Measurements from ENCODE around the gene WDFY1.

WDFY1 gene, protein sequence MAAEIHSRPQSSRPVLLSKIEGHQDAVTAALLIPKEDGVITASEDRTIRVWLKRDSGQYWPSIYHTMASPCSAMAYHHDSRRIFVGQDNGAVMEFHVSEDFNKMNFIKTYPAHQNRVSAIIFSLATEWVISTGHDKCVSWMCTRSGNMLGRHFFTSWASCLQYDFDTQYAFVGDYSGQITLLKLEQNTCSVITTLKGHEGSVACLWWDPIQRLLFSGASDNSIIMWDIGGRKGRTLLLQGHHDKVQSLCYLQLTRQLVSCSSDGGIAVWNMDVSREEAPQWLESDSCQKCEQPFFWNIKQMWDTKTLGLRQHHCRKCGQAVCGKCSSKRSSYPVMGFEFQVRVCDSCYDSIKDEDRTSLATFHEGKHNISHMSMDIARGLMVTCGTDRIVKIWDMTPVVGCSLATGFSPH

DNA sequence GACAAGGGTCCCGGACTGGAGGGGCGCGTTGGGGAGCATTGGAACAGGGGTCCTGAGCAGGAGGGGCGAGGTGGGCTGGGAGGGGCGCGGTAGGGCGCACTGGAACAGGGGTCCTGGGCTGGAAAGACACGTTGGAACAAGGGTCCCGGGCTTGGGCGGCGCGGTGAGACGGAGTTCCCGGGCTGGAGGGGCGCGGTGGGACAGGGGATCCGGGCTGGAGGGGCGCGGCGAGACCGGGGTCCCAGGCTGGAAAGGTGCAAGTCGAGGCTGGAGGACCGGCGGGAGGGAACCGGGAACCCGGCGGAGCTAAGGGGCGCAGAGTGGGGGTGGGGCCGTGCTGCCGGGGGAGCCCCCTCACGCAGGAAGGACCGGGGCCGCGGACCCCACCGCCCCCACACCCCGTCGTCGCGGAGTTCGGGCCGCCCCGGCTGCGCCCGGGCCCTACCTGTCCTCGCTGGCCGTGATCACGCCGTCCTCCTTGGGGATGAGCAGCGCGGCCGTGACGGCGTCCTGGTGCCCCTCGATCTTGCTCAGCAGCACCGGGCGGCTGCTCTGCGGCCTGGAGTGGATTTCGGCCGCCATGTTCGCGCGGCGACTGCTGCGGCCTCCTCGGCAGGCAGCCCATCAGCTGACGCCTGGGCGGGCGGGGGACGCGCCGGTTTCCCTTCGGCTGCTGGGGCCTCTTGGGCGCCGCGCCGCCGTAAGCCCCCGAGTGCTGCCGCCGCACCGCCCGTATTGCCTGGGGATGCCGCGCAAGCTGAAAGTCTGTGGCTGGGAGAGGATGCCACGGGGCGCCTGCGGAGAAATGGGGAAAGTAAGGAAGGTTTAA, at the start of gene WDFY1:
Gene WDFY1, minus strand, starts transcription at position 633 of the 829 bp plus-strand sequence. Its CDS starts 51 bp downstream, at position 582.
- in situ Hi-C loops (cut with MboI; ENCODE audit: low sequenced_read_pairs), result no loop called here

DNA sequence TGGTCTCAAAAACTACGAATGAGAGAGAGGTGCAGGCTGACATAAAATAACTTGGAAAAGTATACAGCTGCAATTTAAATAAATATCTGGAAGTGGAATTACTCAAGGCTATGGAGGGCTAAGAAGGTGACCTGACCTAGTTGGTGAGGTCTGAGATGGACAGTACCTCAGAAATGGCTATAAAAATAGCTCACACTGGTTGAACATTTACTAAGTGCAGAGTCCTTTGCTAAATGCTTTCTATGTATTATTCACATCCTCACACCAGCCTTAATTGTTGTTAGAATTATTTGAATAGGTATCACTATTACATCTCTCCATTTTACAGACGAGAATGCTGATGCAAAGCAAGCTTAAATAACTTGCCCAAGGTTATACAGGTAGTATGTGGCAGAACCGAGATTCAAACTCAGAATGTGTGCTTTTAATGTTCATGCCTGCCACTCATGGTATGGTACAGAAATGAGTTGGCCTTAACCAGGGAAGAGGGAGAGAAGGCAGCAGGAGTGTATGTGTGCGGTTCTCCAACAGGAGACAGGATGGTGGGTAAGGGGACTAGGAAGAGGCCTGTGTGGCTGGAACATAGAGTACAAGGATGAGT, 49.5 kb upstream of the WDFY1 start:
- in situ Hi-C loops (cut with MboI; ENCODE audit: low sequenced_read_pairs), result no loop called here

DNA sequence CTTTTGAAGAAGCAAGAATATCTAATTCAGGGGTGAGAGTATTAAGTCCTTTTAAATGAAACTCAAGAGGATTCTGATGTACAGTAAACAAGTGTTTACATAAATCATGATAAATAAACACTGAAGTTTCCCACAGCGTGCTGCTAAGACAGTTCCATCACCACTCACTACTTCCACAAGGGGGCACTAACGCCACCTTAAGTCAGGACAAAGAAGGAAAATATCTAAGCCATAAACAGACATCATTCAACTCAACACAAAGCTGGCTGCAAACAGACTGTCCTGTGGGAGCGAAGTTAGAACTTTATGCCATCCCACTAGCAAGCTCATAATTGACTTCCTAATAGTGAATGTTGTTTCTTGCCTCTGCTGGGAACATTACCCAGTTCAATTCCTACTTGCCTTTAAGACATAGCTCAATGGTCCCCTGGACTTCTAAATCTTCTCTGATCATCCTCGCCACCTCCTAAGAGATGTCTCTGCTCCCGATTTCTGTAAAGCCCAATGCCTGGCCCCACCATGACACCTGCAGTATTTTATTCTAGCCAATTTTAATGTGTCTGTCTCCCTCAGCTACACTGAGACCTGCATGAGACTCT, 48.6 kb upstream of the WDFY1 start:
- in situ Hi-C loops (cut with MboI; ENCODE audit: low sequenced_read_pairs), result no loop called here

DNA sequence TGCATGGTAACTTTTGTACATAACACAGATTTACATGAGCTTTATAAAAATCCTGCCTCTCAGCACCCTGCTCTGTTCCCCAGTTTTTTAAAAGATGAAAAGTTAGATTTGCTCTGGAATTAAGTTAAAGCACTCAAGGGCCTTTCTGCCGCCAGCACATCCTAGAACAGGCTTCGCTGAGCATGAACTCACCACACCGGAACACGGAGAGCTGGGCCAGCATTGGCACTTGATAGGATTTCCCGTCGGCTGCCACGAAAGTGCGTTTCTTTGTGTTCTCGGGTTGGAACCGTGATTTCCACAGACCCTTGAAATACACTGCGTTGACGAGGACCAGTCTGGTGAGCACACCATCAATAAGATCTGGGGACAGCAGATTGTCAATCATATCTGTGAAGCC, 46.5 kb upstream of the WDFY1 start:
- in situ Hi-C loops (cut with MboI; ENCODE audit: low sequenced_read_pairs), result no loop called here

DNA sequence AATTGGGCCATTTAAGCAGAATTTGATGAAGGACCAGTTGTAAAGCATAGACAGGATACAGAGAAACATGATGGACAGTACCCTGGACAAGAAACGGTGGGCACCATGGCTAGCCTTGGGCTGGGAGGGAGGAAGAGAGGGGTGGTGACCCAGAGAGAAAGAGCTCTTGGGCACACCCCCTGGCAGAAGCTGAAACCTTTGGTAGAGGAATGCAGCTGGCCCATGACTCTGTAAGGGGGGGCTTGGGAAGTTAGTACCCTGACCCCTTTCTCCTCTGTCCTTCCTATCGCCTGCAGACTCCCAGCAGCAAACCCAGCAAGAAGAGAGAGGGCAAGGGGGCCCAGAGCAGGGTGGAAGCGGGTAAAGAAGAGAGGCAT, 44.7 kb upstream of the WDFY1 start:
- in situ Hi-C loops (cut with MboI; ENCODE audit: low sequenced_read_pairs), result loop anchor here (10.0 kb wide), 1 partner anchor 285 kb away; no protein-coding TSS in a partner anchor

DNA sequence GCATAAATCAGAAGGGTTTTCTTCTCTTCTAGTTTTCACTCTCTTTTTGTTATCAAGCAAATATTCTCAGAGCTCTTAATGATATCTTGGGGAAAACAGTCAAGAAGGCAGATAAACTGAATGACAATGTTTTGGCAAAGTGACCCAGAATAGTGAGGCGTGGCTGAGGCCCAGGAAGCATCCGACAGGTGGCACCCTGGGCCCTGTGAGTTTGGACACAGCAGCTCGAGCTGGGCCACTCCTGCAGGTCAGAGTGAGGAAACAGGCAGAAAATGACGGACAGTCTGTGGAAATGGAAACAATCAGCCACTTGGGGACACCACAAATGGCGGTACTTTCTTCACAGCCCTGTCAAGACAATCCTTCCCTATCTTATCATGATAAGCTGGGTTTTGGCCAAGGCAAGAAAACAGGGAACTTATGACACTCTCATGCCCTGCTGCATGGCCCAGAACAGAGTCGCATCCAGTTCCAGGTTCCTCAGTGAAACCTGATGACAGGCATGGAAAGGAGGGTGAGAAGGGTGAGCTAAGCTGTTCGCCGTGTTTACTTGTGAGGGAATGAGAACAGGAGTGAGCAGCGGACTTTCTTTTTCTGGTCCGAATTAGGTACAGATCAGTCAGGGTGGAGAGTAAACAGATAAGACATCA, 44.2 kb upstream of the WDFY1 start:
- in situ Hi-C loops (cut with MboI; ENCODE audit: low sequenced_read_pairs), result loop anchor here (10.0 kb wide), 1 partner anchor 285 kb away; no protein-coding TSS in a partner anchor

DNA sequence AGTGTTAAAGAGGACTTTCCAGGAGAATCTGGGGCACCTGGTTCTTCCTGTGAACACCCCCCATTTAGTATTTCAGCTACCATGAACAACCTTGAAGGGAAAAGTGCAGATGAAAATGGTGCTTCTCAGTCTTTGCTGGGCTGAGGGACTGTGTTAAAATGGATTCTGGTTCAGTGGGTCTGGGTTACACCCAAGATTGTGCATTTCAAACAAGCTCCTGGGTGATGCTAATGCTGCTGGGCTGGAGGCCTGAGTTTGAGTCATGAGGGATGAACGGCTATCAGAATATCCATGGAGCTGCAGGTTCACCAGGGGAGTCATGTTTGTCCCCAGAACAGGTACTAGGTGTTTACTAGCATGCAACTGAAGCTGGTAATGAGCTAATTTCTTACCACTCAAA, 36.1 kb upstream of the WDFY1 start:
- in situ Hi-C loops (cut with MboI; ENCODE audit: low sequenced_read_pairs), result loop anchor here (10.0 kb wide), 1 partner anchor 294 kb away; no protein-coding TSS in a partner anchor

DNA sequence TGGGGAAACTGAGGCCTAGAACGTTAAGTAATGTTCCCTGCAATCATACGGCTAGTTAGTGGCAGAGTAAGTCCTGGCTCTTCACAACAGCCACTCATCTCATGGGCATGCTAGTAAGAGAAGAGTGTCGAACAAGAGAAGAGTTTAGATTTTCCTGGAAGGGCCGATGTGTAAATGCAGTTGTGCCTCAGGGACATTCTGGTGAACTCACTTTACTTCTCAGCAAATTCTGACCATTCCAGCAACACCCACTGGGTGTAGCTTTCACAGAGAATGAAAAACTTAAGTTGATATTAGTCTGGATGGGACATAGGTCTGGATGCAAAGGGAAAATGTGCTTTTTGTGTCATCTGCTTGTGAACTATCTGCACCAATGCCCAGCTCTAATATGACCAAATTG, 35.7 kb upstream of the WDFY1 start:
- in situ Hi-C loops (cut with MboI; ENCODE audit: low sequenced_read_pairs), result loop anchor here (10.0 kb wide), 1 partner anchor 294 kb away; no protein-coding TSS in a partner anchor

DNA sequence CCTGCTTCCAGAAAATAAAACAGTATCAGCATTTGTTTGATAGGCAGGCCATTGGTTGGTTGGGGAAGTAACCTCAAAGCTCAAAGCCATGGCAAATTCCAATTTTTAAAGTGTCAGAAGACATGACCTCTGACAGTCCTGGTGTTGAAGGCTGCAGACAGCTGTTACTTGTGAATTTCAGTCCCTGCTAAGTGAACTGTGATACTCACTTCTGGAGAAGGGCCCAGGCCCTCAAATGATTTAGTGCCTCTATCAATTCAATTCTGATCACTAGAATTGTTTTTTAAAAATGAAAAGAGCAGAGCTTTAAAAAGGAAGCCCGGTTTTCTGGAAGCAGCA, 35.2 kb upstream of the WDFY1 start:
- in situ Hi-C loops (cut with MboI; ENCODE audit: low sequenced_read_pairs), result loop anchor here (10.0 kb wide), 1 partner anchor 294 kb away; no protein-coding TSS in a partner anchor

DNA sequence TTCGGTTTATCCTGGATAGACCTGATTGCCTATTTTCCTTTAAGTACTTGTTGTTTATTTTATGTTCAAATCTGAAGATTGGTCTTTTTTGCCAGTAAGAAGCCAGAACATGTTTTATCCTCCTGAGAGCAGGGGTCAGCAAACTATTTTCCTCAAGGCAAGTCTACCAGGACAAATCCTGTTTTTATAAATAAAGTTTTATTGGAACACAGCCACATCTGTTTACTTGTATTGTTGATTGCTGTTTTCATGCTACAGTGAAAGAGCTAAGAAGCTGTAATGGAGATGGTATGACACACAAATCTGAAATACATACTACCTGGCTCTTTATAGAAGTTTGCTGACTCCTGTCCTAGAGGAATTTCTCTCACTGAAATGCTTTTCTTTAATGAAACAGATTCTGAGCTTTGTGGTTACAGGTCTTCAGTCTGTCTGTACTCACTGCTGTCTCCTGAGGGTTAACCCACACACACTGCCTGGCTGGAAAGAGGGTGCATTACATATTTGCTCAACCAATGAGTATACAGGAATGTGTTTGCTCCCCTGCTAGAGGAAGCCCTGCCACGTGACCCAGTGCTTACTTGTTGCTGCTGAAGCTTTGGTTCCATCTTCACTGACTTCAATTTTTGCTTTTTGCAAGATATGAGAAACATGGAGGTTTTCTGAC, 34.7 kb upstream of the WDFY1 start:
- in situ Hi-C loops (cut with MboI; ENCODE audit: low sequenced_read_pairs), result loop anchor here (10.0 kb wide), 1 partner anchor 295 kb away; no protein-coding TSS in a partner anchor

DNA sequence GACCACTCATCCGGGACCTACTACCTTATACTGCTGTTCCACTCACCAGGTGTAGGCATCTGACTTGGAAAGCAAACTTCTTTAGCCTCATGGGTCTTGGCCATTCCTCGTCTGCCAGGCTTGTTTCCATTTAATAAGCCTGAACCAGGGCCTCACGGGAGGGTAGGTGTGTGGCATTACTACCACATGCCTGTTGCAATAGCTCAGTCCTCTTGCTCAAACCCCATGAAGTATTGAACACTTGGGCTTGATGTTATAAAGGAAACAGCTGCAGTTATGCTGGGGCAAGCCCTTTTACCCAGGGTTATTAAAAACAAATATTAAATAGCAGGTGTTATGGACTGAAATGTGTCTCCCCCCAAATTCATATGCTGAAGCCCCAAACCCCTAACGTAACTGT, 33.3 kb upstream of the WDFY1 start:
- in situ Hi-C loops (cut with MboI; ENCODE audit: low sequenced_read_pairs), result no loop called here

DNA sequence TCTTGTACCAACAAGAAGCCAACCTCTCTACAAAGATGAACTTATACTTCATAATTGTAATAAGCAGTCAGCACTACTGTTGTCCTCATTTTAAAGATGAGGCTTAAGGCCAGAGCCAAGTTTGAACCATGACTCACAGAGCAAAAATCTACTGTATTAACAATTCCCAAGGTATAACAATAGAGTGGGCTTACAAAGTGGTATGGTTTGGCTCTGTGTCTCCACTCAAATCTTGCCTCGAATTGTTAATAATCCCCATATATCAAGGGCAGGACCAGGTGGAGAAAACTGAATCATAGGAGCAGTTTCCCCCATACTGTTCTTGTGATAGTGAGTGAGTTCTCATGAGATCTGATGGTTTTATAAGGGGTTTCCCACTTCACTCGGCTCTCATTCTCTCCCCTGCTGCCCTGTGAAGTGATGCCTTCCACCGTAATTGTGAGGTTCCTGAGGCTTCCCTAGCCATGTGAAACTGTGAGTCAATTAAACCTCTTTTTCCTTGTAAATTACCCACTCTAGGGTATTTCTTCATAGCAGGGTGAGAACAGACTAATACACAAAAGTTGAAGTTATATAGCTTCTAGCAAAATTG, 31.6 kb upstream of the WDFY1 start:
- in situ Hi-C loops (cut with MboI; ENCODE audit: low sequenced_read_pairs), result no loop called here

DNA sequence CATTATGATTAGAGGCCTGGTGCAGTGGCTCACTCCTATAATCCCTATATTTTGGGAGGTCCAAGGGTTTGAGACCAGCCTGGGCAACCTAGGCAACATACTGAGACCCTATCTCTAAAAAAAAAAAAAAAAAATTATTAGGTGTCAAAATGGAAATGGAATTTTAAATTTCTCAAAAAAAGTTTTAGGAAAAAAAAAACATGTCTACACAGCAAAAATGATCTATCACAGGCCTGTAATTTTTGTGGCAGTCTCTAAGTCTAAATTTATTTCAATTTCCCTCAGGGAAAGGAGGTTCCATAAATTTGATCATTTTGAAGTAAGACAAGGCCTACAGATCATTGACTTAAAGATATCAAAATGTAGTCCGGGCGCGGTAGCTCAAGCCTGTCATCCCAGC, 28.5 kb upstream of the WDFY1 start:
- in situ Hi-C loops (cut with MboI; ENCODE audit: low sequenced_read_pairs), result loop anchor here (25.0 kb wide), 1 partner anchor 664 kb away; no protein-coding TSS in a partner anchor

DNA sequence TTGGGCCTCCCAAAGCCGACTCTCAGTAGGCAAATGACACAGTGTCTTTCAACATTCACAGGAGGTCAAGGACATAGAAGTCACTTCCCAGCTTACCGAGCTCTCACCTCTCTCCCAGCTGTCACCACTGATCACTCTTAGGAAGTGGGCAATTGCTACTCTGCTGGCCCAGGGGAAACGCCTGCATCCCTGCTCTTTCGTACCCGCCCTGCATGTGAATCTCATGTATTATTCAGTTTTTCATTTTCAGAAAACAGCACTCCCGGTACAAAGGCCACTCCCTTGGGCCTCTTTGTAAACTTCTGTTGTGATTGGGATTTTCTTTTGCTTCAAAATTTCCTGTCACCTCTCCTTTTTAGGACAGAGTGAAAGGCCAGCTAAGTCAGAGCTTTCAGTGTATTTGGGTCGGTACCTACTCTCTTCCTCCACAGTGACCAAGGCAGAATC, 27.5 kb upstream of the WDFY1 start:
- in situ Hi-C loops (cut with MboI; ENCODE audit: low sequenced_read_pairs), result loop anchor here (25.0 kb wide), 1 partner anchor 665 kb away; no protein-coding TSS in a partner anchor

DNA sequence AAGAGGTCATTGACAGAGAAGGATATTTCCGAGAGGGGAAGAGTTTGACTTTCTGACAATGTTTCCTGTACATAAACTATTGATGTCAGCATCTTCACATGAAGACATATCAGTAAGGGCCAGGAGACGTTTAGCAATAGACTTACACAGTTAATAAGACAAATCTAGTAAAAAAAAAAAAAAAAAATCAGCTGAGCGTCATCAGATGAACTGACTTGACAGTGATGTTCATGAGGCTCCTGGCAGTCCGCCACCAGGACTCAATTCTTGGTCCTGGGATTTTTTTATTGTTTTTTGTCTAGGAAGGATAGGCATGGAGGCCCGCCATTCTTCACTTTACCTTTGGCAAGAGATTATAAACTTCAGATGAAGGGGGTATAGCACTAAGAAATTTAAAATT, 26.6 kb upstream of the WDFY1 start:
- in situ Hi-C loops (cut with MboI; ENCODE audit: low sequenced_read_pairs), result loop anchor here (25.0 kb wide), 1 partner anchor 666 kb away; no protein-coding TSS in a partner anchor

DNA sequence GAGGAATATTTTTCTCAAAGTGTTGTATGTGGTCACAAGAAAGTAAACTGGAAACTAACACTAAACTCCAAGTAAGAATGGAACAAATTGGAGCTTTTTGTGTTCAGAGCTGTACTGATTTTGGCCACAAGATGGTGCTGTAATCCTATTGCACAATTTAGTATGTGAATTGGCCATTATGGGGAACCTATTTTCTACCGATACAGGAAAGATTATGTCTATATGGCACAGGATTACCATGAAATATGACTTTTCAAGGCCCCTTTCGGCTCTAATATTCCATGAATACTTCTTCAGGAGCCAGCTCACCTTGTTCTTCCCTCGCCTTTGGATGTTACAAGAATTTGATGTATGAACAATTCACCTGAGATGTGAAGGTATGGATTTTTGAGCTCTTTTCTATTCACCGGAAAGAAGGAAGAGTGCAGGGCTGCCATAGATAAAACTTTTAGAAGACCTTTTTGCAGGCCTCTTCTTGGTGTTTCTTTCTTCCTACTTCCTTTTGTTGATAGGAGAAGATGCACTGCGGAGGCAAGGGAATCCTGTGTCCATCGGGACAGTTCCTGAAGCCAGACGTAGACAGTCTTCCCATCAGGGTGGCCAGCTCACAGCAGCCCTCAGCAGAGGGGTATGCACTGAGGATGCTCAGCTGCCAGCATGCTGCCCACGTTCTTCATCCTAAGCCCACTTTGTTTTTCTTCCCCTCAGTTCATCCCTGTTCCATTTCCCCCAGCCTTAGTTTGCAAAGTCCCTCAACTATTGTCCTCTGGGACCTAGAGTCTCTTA, 25.4 kb upstream of the WDFY1 start:
- in situ Hi-C loops (cut with MboI; ENCODE audit: low sequenced_read_pairs), result loop anchor here (25.0 kb wide), 1 partner anchor 667 kb away; no protein-coding TSS in a partner anchor

DNA sequence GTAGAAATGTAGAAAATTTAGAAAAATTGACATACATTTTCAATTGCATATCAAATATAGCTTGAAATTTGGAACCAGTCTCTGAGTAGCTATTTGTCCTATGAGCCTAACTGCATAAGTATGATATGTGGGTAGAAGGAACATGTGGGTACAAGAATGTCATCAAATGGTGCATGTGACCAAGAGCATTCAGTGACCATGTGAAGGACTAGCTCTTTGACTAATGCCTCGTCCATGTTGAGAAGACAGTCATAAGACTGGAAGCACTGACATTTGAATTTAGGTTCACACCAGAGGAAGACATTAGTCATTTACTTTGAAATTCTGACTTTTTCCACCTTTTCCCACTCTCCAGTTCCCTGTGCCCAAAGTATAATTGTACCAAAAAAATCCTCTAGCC, 24.7 kb upstream of the WDFY1 start:
- in situ Hi-C loops (cut with MboI; ENCODE audit: low sequenced_read_pairs), result loop anchor here (10.0 to 25.0 kb wide), 2 partner anchors 315 to 667 kb away; no protein-coding TSS in a partner anchor

DNA sequence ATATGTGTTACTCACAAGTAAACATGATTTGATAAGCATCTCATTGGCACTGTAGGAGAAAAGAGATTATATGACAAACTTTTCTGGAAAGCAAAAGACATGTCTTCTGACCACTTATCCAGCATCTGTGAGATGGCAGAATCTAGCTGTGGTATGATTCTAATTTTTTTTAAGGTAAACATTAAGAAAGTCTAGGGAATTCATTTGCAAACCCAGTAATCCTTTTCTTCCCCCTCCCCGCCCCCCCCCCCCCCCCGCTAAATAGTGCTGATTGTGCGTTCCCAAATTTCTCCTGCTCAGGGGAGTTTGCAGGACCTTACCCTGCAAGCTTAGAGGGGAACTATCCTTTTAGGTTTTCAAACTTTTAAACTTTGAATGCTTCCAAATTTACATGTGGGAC, 24.2 kb upstream of the WDFY1 start:
- in situ Hi-C loops (cut with MboI; ENCODE audit: low sequenced_read_pairs), result loop anchor here (10.0 to 25.0 kb wide), 2 partner anchors 315 to 668 kb away; no protein-coding TSS in a partner anchor
